Caco-2 (cell line): ENCODE data around the gene SLC12A7. TPM values are rescaled to one million over a fixed set of nuclear protein-coding genes. Genes with fewer than 3 reads are reported as not detected.

Source experiments
- BruUV-seq: library from RNA; stranded (reverse); fragments of 400-500 nt; replicated peaks from 2 replicates; lab custom pipeline; 2021; lab: Mats Ljungman, UMichigan
- CTCF ChIA-PET: fragments of 300-600 bp; sonication (Branson Sonifier 250); formaldehyde crosslinking; loops from one replicate; lab custom pipeline; 2022; ENCODE audit warnings: antibody characterized with exemption; lab: Charles Lee
- POLR2A ChIA-PET: fragments of 300-600 bp; sonication (Branson Sonifier 250); formaldehyde crosslinking; loops from one replicate; lab custom pipeline; 2022; ENCODE audit warnings: antibody characterized with exemption; lab: Charles Lee
- DNase-seq, 2 experiments: peaks; one replicate each; pipeline versions ENCODE4 v3.0.0 to v3.0.0-alpha.2; 2020 to 2022
- H3K27me3 ChIP-seq: replicated peaks from 2 replicates; pipeline ENCODE4 v1.6.0; 2011; ENCODE audit warnings: low read length; ENCODE audit not compliant: control insufficient read depth, insufficient read depth
- H3K36me3 ChIP-seq: 2 replicates; pipeline ENCODE4 v1.5.1; 2011; ENCODE audit warnings: low read length; ENCODE audit not compliant: control insufficient read depth, insufficient read depth
- H3K4me1 ChIP-seq: fragments of 250-450 bp; sonication (Bioruptor Pico); 2 replicates; pipeline ENCODE4 v1.5.1; 2020; ENCODE audit warnings: mild to moderate bottlenecking
- H3K4me3 ChIP-seq: 2 replicates; pipeline ENCODE4 v1.5.1; 2011; ENCODE audit warnings: low read depth, mild to moderate bottlenecking, control low read depth, low read length
- H3K9me3 ChIP-seq: fragments of 250-450 bp; sonication (Bioruptor Pico); 2 replicates; pipeline ENCODE4 v1.5.1; 2020; ENCODE audit warnings: mild to moderate bottlenecking, moderate library complexity
- H3K27ac Mint-ChIP-seq: one replicate; pipeline ENCODE4 v1.8.0; 2022; ENCODE audit warnings: mixed read lengths; ENCODE audit not compliant: unreplicated experiment
- H3K27me3 Mint-ChIP-seq: one replicate; pipeline ENCODE4 v1.8.0; 2022; ENCODE audit warnings: mixed read lengths; ENCODE audit not compliant: insufficient read depth, unreplicated experiment
- H3K36me3 Mint-ChIP-seq: one replicate; pipeline ENCODE4 v1.8.0; 2022; ENCODE audit warnings: mild to moderate bottlenecking, mixed read lengths; ENCODE audit not compliant: insufficient read depth, unreplicated experiment
- H3K4me1 Mint-ChIP-seq: one replicate; pipeline ENCODE4 v1.8.0; 2022; ENCODE audit warnings: low read depth, mixed read lengths; ENCODE audit not compliant: unreplicated experiment
- H3K4me3 Mint-ChIP-seq: one replicate; pipeline ENCODE4 v1.8.0; 2022; ENCODE audit warnings: mild to moderate bottlenecking, moderate library complexity, mixed read lengths; ENCODE audit not compliant: unreplicated experiment
- H3K9me3 Mint-ChIP-seq: one replicate; pipeline ENCODE4 v1.8.0; 2022; ENCODE audit warnings: mixed read lengths; ENCODE audit not compliant: unreplicated experiment
- intact Hi-C: fragments of 100-400 bp; cut with micrococcal nuclease; formaldehyde crosslinking; loops from one replicate; pipeline ENCODE4 v1.10.0; 2022; ENCODE audit not compliant: unreplicated experiment
- total RNA-seq: library from RNA; stranded (reverse); gene quantifications from 2 replicates; pipeline ENCODE4 v1.2.3, GENCODE V29; 2022
- TF ChIP-seq, protein P1 (sequence below), 2 experiments: fragments of 200-600 bp in 1 of 2; IDR thresholded peaks; 1 replicate in 1 of 2; 2 replicates in 1 of 2; pipeline versions ENCODE4 v1.5.1 to v1.8.0; 2011 to 2022; ENCODE audit warnings: antibody characterized with exemption in 1 of 2, control low read depth in 1 of 2, inconsistent platforms in 1 of 2, low read depth in 1 of 2, low read length in 1 of 2, mild to moderate bottlenecking in 1 of 2, moderate library complexity in 1 of 2; ENCODE audit not compliant: insufficient read depth in 1 of 2, severe bottlenecking in 1 of 2, unreplicated experiment in 1 of 2

Gene SLC12A7
- total RNA-seq, 1 experiment from 2014 or later = 41.7 TPM

DNA sequence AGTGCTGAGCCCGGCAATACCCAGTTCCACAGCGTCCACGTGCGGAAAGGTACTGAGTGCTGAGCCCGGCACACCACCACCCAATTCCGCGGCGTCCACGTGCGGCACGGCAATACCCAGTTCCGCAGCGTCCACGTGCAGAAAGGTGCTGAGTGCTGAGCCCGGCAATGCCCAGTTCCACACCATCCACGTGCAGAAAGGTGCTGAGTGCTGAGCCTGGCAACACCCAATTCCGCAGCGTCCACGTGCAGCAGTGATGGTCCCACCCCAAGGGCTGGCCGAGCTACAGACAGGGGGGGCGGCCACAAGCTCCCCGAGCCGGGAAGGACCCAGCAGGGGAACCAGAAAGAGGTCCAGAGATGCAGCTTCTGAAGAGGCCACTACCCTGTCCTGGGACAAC is 20.2 kb downstream of the SLC12A7 start:
- no TSS peak for BruUV-seq
- ChIA-PET CTCF (no interaction called here), POLR2A (no interaction called here)
- Histone ChIP-seq H3K4me3 (no peak overlapping the region), H3K36me3 (no peaks in the 10 kb centered on the region; the same call in none of the 2 replicates), H3K9me3 (no peaks in the 10 kb centered on the region), H3K4me1 (no peaks in the 10 kb centered on the region), H3K27me3 (no peaks in the 10 kb centered on the region)
- no peak overlapping the region for H3K27ac Mint-ChIP-seq
- H3K4me1 Mint-ChIP-seq = no peaks in the 10 kb centered on the region
- no peaks in the 10 kb centered on the region for H3K27me3 Mint-ChIP-seq
- H3K36me3 Mint-ChIP-seq = peaks cover 13% of the 10 kb centered on the region
- intact Hi-C loops = no loop called here
- TF ChIP-seq, protein P1, sequence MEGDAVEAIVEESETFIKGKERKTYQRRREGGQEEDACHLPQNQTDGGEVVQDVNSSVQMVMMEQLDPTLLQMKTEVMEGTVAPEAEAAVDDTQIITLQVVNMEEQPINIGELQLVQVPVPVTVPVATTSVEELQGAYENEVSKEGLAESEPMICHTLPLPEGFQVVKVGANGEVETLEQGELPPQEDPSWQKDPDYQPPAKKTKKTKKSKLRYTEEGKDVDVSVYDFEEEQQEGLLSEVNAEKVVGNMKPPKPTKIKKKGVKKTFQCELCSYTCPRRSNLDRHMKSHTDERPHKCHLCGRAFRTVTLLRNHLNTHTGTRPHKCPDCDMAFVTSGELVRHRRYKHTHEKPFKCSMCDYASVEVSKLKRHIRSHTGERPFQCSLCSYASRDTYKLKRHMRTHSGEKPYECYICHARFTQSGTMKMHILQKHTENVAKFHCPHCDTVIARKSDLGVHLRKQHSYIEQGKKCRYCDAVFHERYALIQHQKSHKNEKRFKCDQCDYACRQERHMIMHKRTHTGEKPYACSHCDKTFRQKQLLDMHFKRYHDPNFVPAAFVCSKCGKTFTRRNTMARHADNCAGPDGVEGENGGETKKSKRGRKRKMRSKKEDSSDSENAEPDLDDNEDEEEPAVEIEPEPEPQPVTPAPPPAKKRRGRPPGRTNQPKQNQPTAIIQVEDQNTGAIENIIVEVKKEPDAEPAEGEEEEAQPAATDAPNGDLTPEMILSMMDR (IDR thresholded peaks at IDR 0.05; ENCODE audit: insufficient read depth in 1 of 2, low read depth in 1 of 2, low read length in 1 of 2, severe bottlenecking in 1 of 2, unreplicated experiment in 1 of 2) = no peak
- no peaks in the 10 kb centered on the region for H3K9me3 Mint-ChIP-seq
- H3K4me3 Mint-ChIP-seq = no peak overlapping the region
- no peak for DNase-seq

DNA sequence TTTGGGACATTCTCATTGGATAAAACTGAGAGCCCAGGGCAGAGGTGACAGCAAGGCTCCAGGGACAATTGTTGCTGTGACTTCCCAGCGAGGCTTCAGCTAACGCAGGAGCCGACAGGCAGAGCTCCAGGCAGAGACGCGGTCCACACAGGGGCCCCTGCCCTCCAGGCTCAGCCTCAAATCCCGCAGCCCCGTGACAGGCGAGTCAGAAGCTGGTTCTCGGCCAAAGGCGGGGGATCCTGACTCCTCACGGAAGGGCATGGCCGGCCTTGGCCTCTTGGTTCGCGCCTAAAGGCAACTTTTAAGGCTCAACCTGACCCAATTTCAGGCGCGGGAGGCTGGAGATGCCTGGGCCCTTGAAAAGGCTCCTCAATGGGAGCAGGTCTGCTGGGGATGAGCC is 21.3 kb downstream of the SLC12A7 start:
- Histone ChIP-seq H3K4me1 (no peaks in the 10 kb centered on the region), H3K27me3 (no peaks in the 10 kb centered on the region), H3K4me3 (no peak overlapping the region), H3K36me3 (peaks cover 1% of the 10 kb centered on the region), H3K9me3 (no peaks in the 10 kb centered on the region)
- Mint-ChIP-seq H3K4me1 (no peaks in the 10 kb centered on the region), H3K36me3 (peaks cover 13% of the 10 kb centered on the region), H3K27ac (no peak overlapping the region), H3K9me3 (no peaks in the 10 kb centered on the region), H3K27me3 (no peaks in the 10 kb centered on the region), H3K4me3 (no peak overlapping the region)
- TF ChIP-seq, protein P1 (IDR thresholded peaks at IDR 0.05; ENCODE audit: insufficient read depth in 1 of 2, low read depth in 1 of 2, low read length in 1 of 2, severe bottlenecking in 1 of 2, unreplicated experiment in 1 of 2) = no peak
- CTCF ChIA-PET = no interaction called here
- DNase-seq = no peak
- POLR2A ChIA-PET = no interaction called here
- intact Hi-C loops = no loop called here
- no TSS peak for BruUV-seq

DNA sequence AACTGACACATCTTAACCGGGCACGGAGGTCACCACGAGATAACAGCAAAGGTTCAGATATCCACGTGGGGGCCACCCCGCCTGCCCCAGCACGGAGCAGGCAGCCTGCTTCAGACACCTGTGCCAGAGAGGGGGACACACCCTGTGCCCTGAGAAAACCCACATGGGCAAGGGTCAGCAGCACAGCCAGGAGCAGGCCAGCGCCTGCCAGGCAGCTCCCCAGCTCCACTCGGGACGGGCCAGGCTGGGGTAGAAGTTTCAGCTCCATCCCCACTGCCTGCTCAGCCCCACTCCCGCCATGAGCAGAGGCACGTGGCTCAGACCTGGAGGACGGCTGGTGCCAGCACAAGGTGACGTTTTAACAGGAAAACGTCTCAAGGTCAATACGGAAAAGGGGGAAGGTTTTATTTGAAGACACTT is 22.2 kb downstream of the SLC12A7 start:
- no peak overlapping the region for H3K27ac Mint-ChIP-seq
- Histone ChIP-seq H3K4me1 (no peaks in the 10 kb centered on the region), H3K9me3 (no peaks in the 10 kb centered on the region), H3K36me3 (peaks cover 1% of the 10 kb centered on the region), H3K27me3 (no peaks in the 10 kb centered on the region), H3K4me3 (no peak overlapping the region)
- ChIA-PET POLR2A (no interaction called here), CTCF (no interaction called here)
- no TSS peak for BruUV-seq
- intact Hi-C loops = no loop called here
- no peaks in the 10 kb centered on the region for H3K27me3 Mint-ChIP-seq
- H3K36me3 Mint-ChIP-seq = peaks cover 13% of the 10 kb centered on the region
- DNase-seq = no peak
- no peak overlapping the region for H3K4me3 Mint-ChIP-seq
- no peaks in the 10 kb centered on the region for H3K9me3 Mint-ChIP-seq
- TF ChIP-seq, protein P1 (IDR thresholded peaks at IDR 0.05; ENCODE audit: insufficient read depth in 1 of 2, low read depth in 1 of 2, low read length in 1 of 2, severe bottlenecking in 1 of 2, unreplicated experiment in 1 of 2) = no peak
- no peaks in the 10 kb centered on the region for H3K4me1 Mint-ChIP-seq
